GM04504 (cell line): ENCODE results near the gene BMP10.

Source experiments
- DNase-seq: peaks from one replicate; pipeline ENCODE4 v3.0.0-alpha.2; 2012; ENCODE audit warnings: low read depth

Gene BMP10

DNA sequence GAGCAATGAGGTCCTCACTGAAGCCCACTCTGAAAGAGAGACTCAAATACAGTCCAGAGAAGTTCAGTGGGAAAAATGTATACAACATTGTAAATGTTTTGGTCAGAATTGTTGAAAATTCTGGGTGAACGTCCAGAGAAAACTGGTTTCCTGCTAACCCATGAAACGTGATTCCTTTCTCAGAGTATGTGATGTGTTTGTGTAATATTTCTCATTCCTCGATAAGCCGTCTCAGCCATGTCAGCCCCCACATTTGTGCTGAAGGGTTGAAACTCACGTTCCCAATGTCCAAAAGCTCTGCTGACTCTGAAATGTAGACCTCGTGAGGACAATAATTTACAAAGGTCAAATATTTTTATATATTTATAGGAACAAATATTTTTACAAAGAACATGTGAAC is 51.6 kb downstream of the BMP10 start:
- no peak for DNase-seq

DNA sequence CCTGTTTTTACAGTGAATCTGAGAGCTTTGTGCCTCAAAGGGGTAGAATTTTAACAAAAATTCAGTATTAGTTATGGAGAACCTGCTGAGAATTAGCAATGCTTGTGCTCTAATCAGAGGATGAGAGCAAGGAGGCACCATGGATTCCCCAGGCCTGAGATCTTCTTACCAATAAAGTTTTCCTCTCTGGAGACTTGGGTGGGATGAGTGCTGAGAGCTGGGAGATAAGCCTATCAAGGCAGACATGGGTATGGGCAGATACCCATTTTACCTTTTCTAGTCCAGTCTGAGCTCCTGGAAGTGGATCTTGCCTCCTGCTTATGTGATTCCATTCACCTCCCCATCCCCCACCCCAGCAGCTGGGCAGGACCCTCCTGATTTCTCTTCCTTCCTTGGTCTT is 53.9 kb downstream of the BMP10 start:
- DNase-seq: no peak
